ENCODE data around the gene CEACAM1. TPM values are rescaled to one million over a fixed set of nuclear protein-coding genes. Genes with fewer than 3 reads are reported as not detected.

Gene CEACAM1
- total and polyA plus RNA-seq, 9 of the 15 experiments (the other 6 are each of a cell fraction or from before 2014, with no cell fraction given), result 0.04 to 0.16 (median 0.10) TPM; not detected in 1

GRCh38 chr19:42524943-42525342 is 3.3 kb downstream of the CEACAM1 start:
- POLR2A ChIA-PET, result no interaction called here
- intact Hi-C loops (cut with micrococcal nuclease), result no loop called here
- TF ChIP-seq TFE3 (CRISPR knock-in tag; IDR thresholded peaks at IDR 0.05) (no peak), PRMT5 (CRISPR knock-in tag; IDR thresholded peaks at IDR 0.05) (no peak), LARP7 (IDR thresholded peaks at IDR 0.05) (no peak), NFIX (CRISPR knock-in tag; IDR thresholded peaks at IDR 0.05; ENCODE audit: low read depth) (no peak), NCOA6 (IDR thresholded peaks at IDR 0.05) (no peak), MTF1 (CRISPR knock-in tag; IDR thresholded peaks at IDR 0.05; ENCODE audit: borderline replicate concordance) (no peak), SMARCA4 (IDR thresholded peaks at IDR 0.05) (no peak), NR3C1 (CRISPR knock-in tag; IDR thresholded peaks at IDR 0.05) (no peak), HMBOX1 (IDR thresholded peaks at IDR 0.05) (no peak), RBM22 (IDR thresholded peaks at IDR 0.05; ENCODE audit: low read depth, low read length, poor library complexity, severe bottlenecking) (no peak), TBP (optimal IDR thresholded peaks at IDR 0.05; ENCODE audit: low read depth, low read length) (no peak), ZZZ3 (IDR thresholded peaks at IDR 0.05) (no peak), MXD1 (CRISPR knock-in tag; IDR thresholded peaks at IDR 0.05; ENCODE audit: borderline replicate concordance, poor library complexity, severe bottlenecking) (no peak), BRF2 (IDR thresholded peaks at IDR 0.05; ENCODE audit: borderline replicate concordance, insufficient read depth, insufficient read length) (no peak), CLOCK (CRISPR knock-in tag; IDR thresholded peaks at IDR 0.05; ENCODE audit: borderline replicate concordance) (no peak), SMARCC2 (IDR thresholded peaks at IDR 0.05; ENCODE audit: low read depth) (no peak)

More at GRCh38 chr19:42524943-42525342, 3.3 kb downstream of the CEACAM1 start:
- H3K27me3 ChIP-seq (ENCODE audit: control insufficient read depth in 2 of 2, insufficient read depth in 2 of 2, low read length in 2 of 2), result peaks cover 0 to 19% of the 10 kb centered on the region in 2 experiments; a peak in 3 of 5 replicates
- no peaks in the 10 kb centered on the region for H4K20me1 ChIP-seq (replicated peaks; ENCODE audit: control insufficient read depth, insufficient read depth, low read length)
- H2AFZ ChIP-seq (ENCODE audit: low read depth, low read length), result no peak overlapping the region
- ATAC-seq (no peak), DNase-seq (ENCODE audit: extremely low read depth in 1 of 4, low spot score in 3 of 4) (no peak), FAIRE-seq (no peak)
- H3K9me3 ChIP-seq (replicated peaks; ENCODE audit: control insufficient read depth, insufficient read depth, low read depth, low read length), result no peaks in the 10 kb centered on the region
- H3K9ac ChIP-seq (ENCODE audit: insufficient read depth in 1 of 2, low read depth in 2 of 2, low read length in 2 of 2), result no peak overlapping the region
- CTCF ChIA-PET (ENCODE audit: low intra/inter-chr PET ratio), result no interaction called here
- no peaks in the 10 kb centered on the region for H3K36me3 ChIP-seq (ENCODE audit: control insufficient read depth, insufficient read depth, low read length)
- no peak overlapping the region for H3K4me2 ChIP-seq (ENCODE audit: insufficient read depth, low read length)
- H3K4me3 ChIP-seq, result no peak overlapping the region
- no peak overlapping the region for H3K27ac ChIP-seq (ENCODE audit: extremely low read depth, low read depth, low read length)
- WGBS (ENCODE audit: insufficient coverage, low coverage, missing lambda C conversion rate), result 0% methylated on average over 2 of the region's 2 CpGs
- H3K9me1 ChIP-seq (ENCODE audit: control insufficient read depth, insufficient read depth, low read length), result no peaks in the 10 kb centered on the region
- BruUV-seq (replicated peaks), result no TSS peak
- in situ Hi-C loops (cut with MboI), result loop anchor here (5.0 to 25.0 kb wide), 2 partner anchors 73 to 413 kb away; no protein-coding TSS in a partner anchor
- no peaks in the 10 kb centered on the region; a peak in 2 of 5 replicates for H3K4me1 ChIP-seq (replicated peaks in 1 of 2; ENCODE audit: control insufficient read depth in 2 of 2, insufficient read depth in 2 of 2, low read length in 2 of 2)
- H3K79me2 ChIP-seq (ENCODE audit: control insufficient read depth, insufficient read depth, low read length), result no peaks in the 10 kb centered on the region

Data from K562 (cell line).